Cortex of kidney (tissue), 1 donor: ENCODE data around the gene PHRF1.
"Not testable (repeated sequence)": the region's sequence is repeated elsewhere in the genome, so short reads cannot be mapped to it uniquely, and the experiment has no call there.

ENCODE experiments used
- DNase-seq: peaks from one replicate; lab custom pipeline; 2025; lab: John Stamatoyannopoulos, UW

Gene PHRF1

GRCh38 chr11:559020-559620, 17.1 kb upstream of the PHRF1 start:
- DNase-seq, result no peak

GRCh38 chr11:559712-560304, 16.5 kb upstream of the PHRF1 start:
- no peak for DNase-seq

GRCh38 chr11:560305-561147, 15.7 kb upstream of the PHRF1 start, which contains the start of the genes LMNTD2 and RASSF7:
TSS of gene LMNTD2 (minus strand) at chr11:560738. CDS start at chr11:560716, 22 bp downstream.
TSS of gene RASSF7 (plus strand) at chr11:560970. CDS start at chr11:561769, 799 bp downstream.
- DNase-seq, result no peak

DNA sequence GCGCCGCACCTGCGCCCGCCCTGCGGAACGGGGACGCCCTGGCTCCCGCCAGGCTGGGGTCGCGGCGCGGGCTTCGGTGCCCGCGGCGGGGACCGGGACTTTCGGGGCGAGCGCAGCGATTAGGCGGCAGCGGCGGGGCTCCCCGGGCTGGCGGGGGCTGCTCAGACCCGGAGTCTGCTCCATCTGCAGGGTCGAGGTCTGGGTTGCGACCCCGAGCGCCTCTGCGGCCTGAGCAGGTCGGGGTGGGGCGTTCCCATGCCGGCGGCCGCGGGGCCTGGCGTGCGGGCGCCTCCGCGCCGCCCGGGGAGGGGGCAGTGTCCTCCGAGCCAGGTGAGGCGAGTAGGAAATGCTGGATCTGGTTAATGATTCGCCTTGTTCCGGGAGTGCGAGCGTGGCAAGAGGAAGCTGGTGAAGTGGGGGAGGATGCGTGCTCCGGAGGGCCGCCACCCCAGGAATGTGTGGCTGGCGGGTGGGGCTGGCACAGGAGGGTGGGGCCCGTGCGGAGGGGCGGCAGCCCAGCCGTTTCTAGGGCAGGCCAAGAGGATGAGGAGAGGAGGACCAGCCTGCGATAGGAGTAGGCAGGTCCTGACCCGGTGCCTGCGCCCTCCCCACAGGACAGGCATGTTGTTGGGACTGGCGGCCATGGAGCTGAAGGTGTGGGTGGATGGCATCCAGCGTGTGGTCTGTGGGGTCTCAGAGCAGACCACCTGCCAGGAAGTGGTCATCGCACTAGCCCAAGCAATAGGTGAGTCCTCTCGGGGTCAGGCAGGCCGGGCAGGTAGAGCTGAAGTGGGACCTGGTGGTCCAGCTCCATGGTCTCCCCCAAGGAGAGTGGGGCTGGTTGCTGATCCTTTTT, 14.9 kb upstream of the PHRF1 start:
- no peak for DNase-seq

- DNase-seq, result no peak
These were observed 14.1 kb upstream of the PHRF1 start for GRCh38 chr11:562046-562645.

DNA sequence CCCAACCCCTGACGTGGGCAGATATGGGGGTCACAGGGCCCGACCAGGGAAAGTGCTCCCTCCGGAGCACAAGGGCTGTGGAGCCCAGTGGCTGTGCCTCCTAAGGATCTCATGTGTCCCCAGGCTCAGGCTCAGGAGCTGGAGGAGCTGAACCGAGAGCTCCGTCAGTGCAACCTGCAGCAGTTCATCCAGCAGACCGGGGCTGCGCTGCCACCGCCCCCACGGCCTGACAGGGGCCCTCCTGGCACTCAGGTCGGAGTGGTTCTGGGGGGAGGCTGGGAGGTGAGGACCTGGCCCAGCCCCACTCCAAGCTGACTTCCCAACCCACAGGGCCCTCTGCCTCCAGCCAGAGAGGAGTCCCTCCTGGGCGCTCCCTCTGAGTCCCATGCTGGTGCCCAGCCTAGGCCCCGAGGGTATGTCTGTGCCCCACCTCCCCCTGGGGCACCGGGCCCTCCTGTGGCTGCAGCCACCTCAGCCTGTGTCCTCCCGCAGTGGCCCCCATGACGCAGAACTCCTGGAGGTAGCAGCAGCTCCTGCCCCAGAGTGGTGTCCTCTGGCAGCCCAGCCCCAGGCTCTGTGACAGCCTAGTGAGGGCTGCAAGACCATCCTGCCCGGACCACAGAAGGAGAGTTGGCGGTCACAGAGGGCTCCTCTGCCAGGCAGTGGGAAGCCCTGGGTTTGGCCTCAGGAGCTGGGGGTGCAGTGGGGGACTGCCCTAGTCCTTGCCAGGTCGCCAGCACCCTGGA, 13.0 kb upstream of the PHRF1 start:
- no peak for DNase-seq

DNA sequence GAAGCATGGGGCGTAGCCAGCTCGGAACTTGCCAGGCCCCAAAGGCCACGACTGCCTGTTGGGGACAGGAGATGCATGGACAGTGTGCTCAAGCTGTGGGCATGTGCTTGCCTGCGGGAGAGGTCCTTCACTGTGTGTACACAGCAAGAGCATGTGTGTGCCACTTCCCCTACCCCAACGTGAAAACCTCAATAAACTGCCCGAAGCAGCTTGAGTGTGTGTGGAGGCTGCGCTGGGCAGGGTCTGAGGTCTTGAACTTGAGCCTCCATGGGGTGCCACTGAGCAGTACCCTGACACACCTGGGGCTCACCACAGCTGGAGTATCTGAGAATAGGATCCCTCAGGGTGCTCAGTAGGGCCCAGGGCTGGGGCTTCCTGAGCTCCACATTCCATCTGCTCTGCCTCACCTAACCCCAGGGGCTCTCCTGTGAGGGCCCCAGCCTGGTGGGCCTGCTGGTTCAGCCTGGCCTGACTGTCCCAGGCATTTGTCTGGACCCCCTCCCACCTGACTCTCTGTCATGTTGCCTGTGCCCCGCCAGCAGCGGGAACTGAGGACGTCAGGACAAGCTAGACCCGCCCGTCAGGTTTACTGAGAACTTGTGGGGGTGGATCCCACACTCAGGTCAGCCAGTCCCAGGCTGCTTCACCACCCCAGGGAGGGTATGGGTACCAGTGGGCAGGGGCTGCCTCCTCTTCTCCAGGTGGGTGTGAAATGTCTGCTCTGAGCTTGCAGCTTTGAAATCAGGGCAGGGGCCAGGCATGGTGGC, 12.3 kb upstream of the PHRF1 start:
- no peak for DNase-seq

GRCh38 chr11:565921-566509, 10.3 kb upstream of the PHRF1 start:
- DNase-seq, result no peak

DNA sequence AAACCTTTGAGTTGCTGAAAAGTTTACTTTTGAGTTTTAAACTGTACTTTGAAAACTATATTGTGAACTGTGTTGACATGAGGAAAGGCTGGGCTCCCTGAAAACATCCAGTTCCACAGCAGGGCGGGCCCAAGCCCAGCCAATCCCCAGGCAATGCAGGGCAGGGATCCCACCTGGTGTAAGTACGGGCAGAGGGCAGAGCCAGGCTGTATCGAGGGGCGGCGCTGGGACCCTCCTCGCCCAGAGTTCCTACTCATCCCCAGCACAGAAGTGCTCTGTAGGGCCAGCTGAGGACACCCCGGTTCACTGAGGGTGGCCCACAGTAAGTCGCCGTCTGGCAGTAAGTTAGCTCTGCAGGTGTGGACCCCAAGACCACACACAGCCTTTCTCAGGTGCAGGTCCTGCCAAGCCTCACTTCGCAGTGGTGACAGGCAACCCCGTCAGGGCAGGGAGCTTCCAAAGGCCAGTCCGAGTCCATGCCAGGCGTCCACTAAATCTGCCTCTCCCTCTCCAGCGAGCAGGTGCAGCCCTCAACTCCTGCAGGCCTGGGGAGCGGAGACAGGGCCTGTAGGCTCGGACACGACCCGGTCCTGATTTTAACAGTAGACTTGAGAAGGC, 9.2 kb upstream of the PHRF1 start:
- DNase-seq, result no peak

- DNase-seq, result no peak
These were observed 8.5 kb upstream of the PHRF1 start for GRCh38 chr11:567629-568292.

GRCh38 chr11:568306-569157, 7.7 kb upstream of the PHRF1 start:
- DNase-seq, result peak; percentile 54

- DNase-seq, result no peak
These were observed 6.9 kb upstream of the PHRF1 start for GRCh38 chr11:569158-569885.

- DNase-seq, result no peak
These were observed 4.5 kb upstream of the PHRF1 start for GRCh38 chr11:571802-572185.

GRCh38 chr11:573146-573759, 3.0 kb upstream of the PHRF1 start:
- no peak for DNase-seq

DNA sequence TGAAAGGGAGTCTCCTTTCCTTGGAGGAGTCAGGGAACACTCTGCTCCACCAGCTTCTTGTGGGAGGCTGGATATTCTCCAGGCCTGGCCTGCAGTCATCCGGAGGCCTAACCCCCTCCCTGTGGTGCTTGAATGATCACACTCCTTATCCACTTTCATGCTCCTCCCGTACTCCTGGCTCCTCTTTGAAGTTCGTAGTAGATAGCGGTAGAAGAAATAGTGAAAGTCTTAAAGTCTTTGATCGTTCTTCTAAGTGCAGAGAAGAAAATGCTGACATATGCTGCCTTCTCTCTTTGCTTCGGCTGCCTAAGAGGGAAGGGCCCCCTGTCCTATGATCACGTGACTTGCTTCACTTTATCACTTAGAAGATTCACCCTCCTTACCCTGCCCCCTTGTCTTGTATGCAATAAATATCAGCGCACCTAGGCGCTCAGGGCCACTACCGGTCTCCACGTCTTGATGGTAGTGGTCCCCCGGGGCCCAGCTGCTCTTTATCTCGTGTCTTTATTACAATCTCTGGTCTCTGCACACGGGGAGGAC, 2.2 kb upstream of the PHRF1 start:
- DNase-seq, result not testable (repeated sequence)

DNA sequence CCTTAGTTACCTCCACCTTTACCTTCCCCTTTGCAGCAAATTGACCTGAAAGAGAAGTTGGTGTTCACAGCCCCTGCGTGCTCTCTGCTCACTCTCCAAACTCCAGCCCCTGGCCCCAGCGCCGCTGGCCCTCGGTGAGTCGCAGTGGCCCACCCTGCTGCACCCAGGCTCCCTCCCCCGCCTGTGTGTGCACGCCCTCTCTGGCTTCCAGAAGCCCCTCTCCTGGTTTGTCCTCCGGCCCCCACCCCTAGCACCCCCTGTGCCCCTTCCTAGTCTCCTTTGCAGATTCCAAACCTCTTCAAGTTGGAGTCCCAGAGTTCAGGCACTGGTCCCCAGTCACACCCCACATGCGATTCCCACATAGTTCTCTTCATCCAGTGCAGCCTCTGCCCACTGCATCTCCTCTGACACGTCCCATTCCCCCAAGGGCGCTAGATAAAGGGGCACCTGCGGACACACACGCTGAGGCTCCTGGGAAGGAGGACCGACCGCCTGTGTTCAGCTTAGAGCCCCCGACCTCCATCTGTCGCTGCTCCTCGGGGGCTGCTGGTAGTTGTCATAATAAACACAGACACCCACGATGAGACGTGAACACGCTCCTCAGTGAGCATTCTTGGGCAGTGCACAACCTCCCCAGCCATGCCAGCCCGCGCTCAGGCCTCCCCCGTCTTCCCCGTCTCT, 1.5 kb upstream of the PHRF1 start:
- DNase-seq, result no peak
